CD4-positive, alpha-beta memory T cell (primary cell): ENCODE measurements around the gene LSP1. TPM values are rescaled to one million over a fixed set of nuclear protein-coding genes. Genes with fewer than 3 reads are reported as not detected.

Experiments used
- CTCF ChIA-PET: fragments of 350-600 bp; sonication (Branson Sonifier 250); formaldehyde crosslinking; loops from one replicate; lab custom pipeline; 2021; ENCODE audit warnings: inconsistent platforms; ENCODE audit not compliant: partially characterized antibody; lab: Charles Lee
- POLR2A ChIA-PET: fragments of 350-600 bp; sonication (Branson Sonifier 250); formaldehyde crosslinking; loops from one replicate; lab custom pipeline; 2021; ENCODE audit not compliant: partially characterized antibody; lab: Charles Lee
- DNase-seq, 5 donors: peaks; one replicate each; pipeline versions ENCODE4 v3.0.0 to v3.0.0-alpha.2; 2020 to 2022; ENCODE audit warnings: mixed read lengths in 1 of 5
- H3K27ac ChIP-seq: one replicate; pipeline ENCODE4 v1.7.0; 2013; ENCODE audit warnings: low read depth, low read length
- H3K27me3 ChIP-seq: 2 replicates; pipeline ENCODE4 v1.7.0; 2013; ENCODE audit warnings: mild to moderate bottlenecking, low read length, moderate library complexity; ENCODE audit not compliant: insufficient read depth
- H3K36me3 ChIP-seq: 2 replicates; pipeline ENCODE4 v1.7.0; 2013; ENCODE audit warnings: mild to moderate bottlenecking, low read length, moderate library complexity; ENCODE audit not compliant: insufficient read depth
- H3K4me1 ChIP-seq: 2 replicates; pipeline ENCODE4 v1.7.0; 2013; ENCODE audit warnings: mild to moderate bottlenecking, low read length, moderate library complexity; ENCODE audit not compliant: insufficient read depth
- H3K4me3 ChIP-seq, 2 donors: one replicate each; pipeline ENCODE4 v1.7.0; 2013; ENCODE audit warnings: low read length in 2 of 2, mild to moderate bottlenecking in 1 of 2
- H3K9me3 ChIP-seq, 2 donors: one replicate each; pipeline ENCODE4 v1.7.0; 2013; ENCODE audit warnings: low read length in 2 of 2, control low read depth in 1 of 2; ENCODE audit not compliant: control insufficient read depth in 1 of 2
- H3K27ac Mint-ChIP-seq, 7 donors: one replicate each; pipeline ENCODE4 v1.8.0; 2020 to 2021; ENCODE audit warnings: mixed read lengths in 7 of 7, mild to moderate bottlenecking in 6 of 7, inconsistent platforms in 3 of 7, moderate library complexity in 3 of 7
- H3K27me3 Mint-ChIP-seq, 2 donors: one replicate each; pipeline ENCODE4 v1.8.0; 2020 to 2021; ENCODE audit warnings: mixed read lengths in 2 of 2
- H3K36me3 Mint-ChIP-seq, 2 donors: one replicate each; pipeline ENCODE4 v1.8.0; 2020 to 2021; ENCODE audit warnings: mixed read lengths in 2 of 2, inconsistent platforms in 1 of 2, mild to moderate bottlenecking in 1 of 2
- H3K4me1 Mint-ChIP-seq, 4 donors: one replicate each; pipeline ENCODE4 v1.8.0; 2020 to 2021; ENCODE audit warnings: mixed read lengths in 4 of 4, mild to moderate bottlenecking in 1 of 4
- H3K4me3 Mint-ChIP-seq, 8 donors: one replicate each; pipeline ENCODE4 v1.8.0; 2020 to 2021; ENCODE audit warnings: mixed read lengths in 8 of 8, mild to moderate bottlenecking in 7 of 8, moderate library complexity in 6 of 8, inconsistent platforms in 3 of 8
- H3K9me3 Mint-ChIP-seq, 8 donors: one replicate each; pipeline ENCODE4 v1.8.0; 2020 to 2021; ENCODE audit warnings: mixed read lengths in 8 of 8, mild to moderate bottlenecking in 5 of 8, inconsistent platforms in 3 of 8, moderate library complexity in 1 of 8
- intact Hi-C: fragments of 100-400 bp; cut with micrococcal nuclease; formaldehyde crosslinking; loops from one replicate; pipeline ENCODE4 v1.15.1; 2023
- polyA plus RNA-seq, 2 donors: library from polyadenylated mRNA; unstranded; fragments of 300-500 nt; fragmentation: Illumina TruSeq; gene quantifications; one replicate each; pipeline ENCODE4 v1.2.3, GENCODE V29; 2021
- total RNA-seq, 2 experiments: library from RNA; stranded (reverse); gene quantifications; one replicate each; pipeline ENCODE4 v1.2.3, GENCODE V29; 2021

LSP1 gene
- total and polyA plus RNA-seq, 4 experiments from 2014 or later: 253 to 435 (median 325) TPM

GRCh38 chr11:1828542-1828941, 24.3 kb upstream of the LSP1 start:
- H3K27ac Mint-ChIP-seq: no peak overlapping the region
- Histone ChIP-seq H3K36me3 (no peaks in the 10 kb centered on the region), H3K4me1 (peaks cover 5% of the 10 kb centered on the region), H3K27ac (no peak overlapping the region), H3K27me3 (no peaks in the 10 kb centered on the region), H3K9me3 (no peaks in the 10 kb centered on the region), H3K4me3 (no peak overlapping the region)
- ChIA-PET POLR2A (no interaction called here), CTCF (interaction anchor here (0.5 to 10.0 kb wide), 4 partner anchors 11 to 322 kb away, joined by 3 to 351 read pairs (median 3); no protein-coding TSS in a partner anchor)
- intact Hi-C loops: no loop called here
- no peaks in the 10 kb centered on the region for H3K36me3 Mint-ChIP-seq
- DNase-seq: no peak
- peaks cover 7 to 16% of the 10 kb centered on the region in 2 donors for H3K27me3 Mint-ChIP-seq
- H3K9me3 Mint-ChIP-seq: no peaks in the 10 kb centered on the region
- no peaks in the 10 kb centered on the region for H3K4me1 Mint-ChIP-seq
- H3K4me3 Mint-ChIP-seq: no peak overlapping the region

- Histone ChIP-seq H3K27ac (no peak overlapping the region), H3K9me3 (no peaks in the 10 kb centered on the region), H3K36me3 (no peaks in the 10 kb centered on the region), H3K4me3 (no peak overlapping the region), H3K27me3 (no peaks in the 10 kb centered on the region), H3K4me1 (peaks cover 5% of the 10 kb centered on the region)
- peaks cover 7 to 14% of the 10 kb centered on the region in 2 donors for H3K27me3 Mint-ChIP-seq
- no peak overlapping the region for H3K4me3 Mint-ChIP-seq
- DNase-seq: no peak
- POLR2A ChIA-PET: no interaction called here
- intact Hi-C loops: no loop called here
- H3K9me3 Mint-ChIP-seq: no peaks in the 10 kb centered on the region
- no peak overlapping the region for H3K27ac Mint-ChIP-seq
- CTCF ChIA-PET: interaction anchor here (0.5 to 10.0 kb wide), 5 partner anchors 128 to 322 kb away, joined by 3 to 351 read pairs (median 6); no protein-coding TSS in a partner anchor
- H3K36me3 Mint-ChIP-seq: no peaks in the 10 kb centered on the region
- no peaks in the 10 kb centered on the region for H3K4me1 Mint-ChIP-seq
These were observed 23.7 kb upstream of the LSP1 start for GRCh38 chr11:1829039-1829820.

- Histone ChIP-seq H3K4me1 (peaks cover 5% of the 10 kb centered on the region), H3K27ac (no peak overlapping the region), H3K36me3 (no peaks in the 10 kb centered on the region), H3K4me3 (no peak overlapping the region), H3K27me3 (no peaks in the 10 kb centered on the region), H3K9me3 (no peaks in the 10 kb centered on the region)
- DNase-seq: no peak
- Mint-ChIP-seq H3K9me3 (no peaks in the 10 kb centered on the region), H3K27ac (no peak overlapping the region), H3K4me3 (no peak overlapping the region), H3K4me1 (no peaks in the 10 kb centered on the region), H3K27me3 (peaks cover 7 to 14% of the 10 kb centered on the region in 2 donors), H3K36me3 (no peaks in the 10 kb centered on the region)
- POLR2A ChIA-PET: interaction anchor here (0.9 kb wide), 1 partner anchor 57 kb away, joined by 3 read pairs; no protein-coding TSS in a partner anchor
- CTCF ChIA-PET: interaction anchor here (0.9 to 10.0 kb wide), 4 partner anchors 58 to 177 kb away, joined by 4 to 351 read pairs (median 7); no protein-coding TSS in a partner anchor
- intact Hi-C loops: no loop called here
These were observed 22.9 kb upstream of the LSP1 start for GRCh38 chr11:1830004-1830321.

- intact Hi-C loops: no loop called here
- Mint-ChIP-seq H3K4me3 (no peak overlapping the region), H3K27ac (no peak overlapping the region), H3K4me1 (no peaks in the 10 kb centered on the region), H3K9me3 (no peaks in the 10 kb centered on the region), H3K27me3 (peaks cover 7 to 14% of the 10 kb centered on the region in 2 donors), H3K36me3 (no peaks in the 10 kb centered on the region)
- Histone ChIP-seq H3K27me3 (no peaks in the 10 kb centered on the region), H3K27ac (no peak overlapping the region), H3K4me3 (no peak overlapping the region), H3K36me3 (no peaks in the 10 kb centered on the region), H3K9me3 (no peaks in the 10 kb centered on the region), H3K4me1 (peaks cover 5% of the 10 kb centered on the region)
- CTCF ChIA-PET: interaction anchor here (0.9 to 10.0 kb wide), 9 partner anchors 8 to 178 kb away, joined by 3 to 351 read pairs (median 4); no protein-coding TSS in a partner anchor
- POLR2A ChIA-PET: interaction anchor here (0.9 kb wide), 1 partner anchor 58 kb away, joined by 3 read pairs; no protein-coding TSS in a partner anchor
- DNase-seq: no peak
These were observed 22.3 kb upstream of the LSP1 start for GRCh38 chr11:1830322-1831223.

- Histone ChIP-seq H3K9me3 (no peaks in the 10 kb centered on the region), H3K4me1 (peaks cover 5% of the 10 kb centered on the region), H3K4me3 (no peak overlapping the region), H3K27ac (no peak overlapping the region), H3K36me3 (no peaks in the 10 kb centered on the region), H3K27me3 (no peaks in the 10 kb centered on the region)
- Mint-ChIP-seq H3K36me3 (no peaks in the 10 kb centered on the region), H3K27me3 (peaks cover 7 to 14% of the 10 kb centered on the region in 2 donors), H3K4me3 (no peak overlapping the region), H3K27ac (no peak overlapping the region), H3K9me3 (no peaks in the 10 kb centered on the region), H3K4me1 (no peaks in the 10 kb centered on the region)
- CTCF ChIA-PET: interaction anchor here (1.0 to 10.0 kb wide), 22 partner anchors 9 to 324 kb away, joined by 3 to 351 read pairs (median 6); partner anchors contain the start of genes H19 and LSP1
- no peak for DNase-seq
- intact Hi-C loops: loop anchor here (1.0 kb wide), 1 partner anchor 137 kb away; no protein-coding TSS in a partner anchor
- POLR2A ChIA-PET: interaction anchor here (3.3 kb wide), 1 partner anchor 138 kb away, joined by 25 read pairs; no protein-coding TSS in a partner anchor
These were observed 21.3 kb upstream of the LSP1 start for GRCh38 chr11:1831338-1832210.

- no peaks in the 10 kb centered on the region for H3K4me1 Mint-ChIP-seq
- no peaks in the 10 kb centered on the region for H3K9me3 ChIP-seq
- no peak overlapping the region for H3K4me3 ChIP-seq
- intact Hi-C loops: loop anchor here (1.0 kb wide), 1 partner anchor 138 kb away; no protein-coding TSS in a partner anchor
- no peak overlapping the region for H3K4me3 Mint-ChIP-seq
- no peak overlapping the region for H3K27ac ChIP-seq
- ChIA-PET POLR2A (interaction anchor here (1.2 to 3.3 kb wide), 3 partner anchors 21 to 168 kb away, joined by 3 to 25 read pairs (median 4); partner anchors contain the start of gene LSP1), CTCF (interaction anchor here (0.7 to 10.0 kb wide), 50 partner anchors 8 to 323 kb away, joined by 3 to 351 read pairs (median 4); partner anchors contain the start of genes H19, KRTAP5-6 and LSP1)
- no peaks in the 10 kb centered on the region for H3K36me3 Mint-ChIP-seq
- peaks cover 5% of the 10 kb centered on the region for H3K4me1 ChIP-seq
- H3K9me3 Mint-ChIP-seq: no peaks in the 10 kb centered on the region
- H3K27me3 Mint-ChIP-seq: peaks cover 7 to 14% of the 10 kb centered on the region in 2 donors
- H3K36me3 ChIP-seq: no peaks in the 10 kb centered on the region
- peak overlapping the region in 1 of 7 donors; percentile 53 for H3K27ac Mint-ChIP-seq
- no peaks in the 10 kb centered on the region for H3K27me3 ChIP-seq
- DNase-seq: peak; percentile 33 to 71 (median 57)
These were observed 20.5 kb upstream of the LSP1 start for GRCh38 chr11:1832211-1832919.
